Lower leg skin (tissue), 3 donors: ENCODE results near the gene MRM2.

Experiments
- POLR2A ChIP-seq, 2 donors: fragments of 450-650 bp; IDR thresholded peaks; one replicate each; pipeline ENCODE4 v1.6.1; 2016 to 2017; ENCODE audit warnings: antibody characterized with exemption in 2 of 2, mild to moderate bottlenecking in 1 of 2, moderate library complexity in 1 of 2
- TF ChIP-seq, protein P1 (sequence below), 3 donors: fragments of 450-650 bp; IDR thresholded peaks; one replicate each; pipeline ENCODE4 v1.5.1; 2016; ENCODE audit warnings: antibody characterized with exemption in 3 of 3, mild to moderate bottlenecking in 3 of 3, moderate library complexity in 2 of 3

DNA sequence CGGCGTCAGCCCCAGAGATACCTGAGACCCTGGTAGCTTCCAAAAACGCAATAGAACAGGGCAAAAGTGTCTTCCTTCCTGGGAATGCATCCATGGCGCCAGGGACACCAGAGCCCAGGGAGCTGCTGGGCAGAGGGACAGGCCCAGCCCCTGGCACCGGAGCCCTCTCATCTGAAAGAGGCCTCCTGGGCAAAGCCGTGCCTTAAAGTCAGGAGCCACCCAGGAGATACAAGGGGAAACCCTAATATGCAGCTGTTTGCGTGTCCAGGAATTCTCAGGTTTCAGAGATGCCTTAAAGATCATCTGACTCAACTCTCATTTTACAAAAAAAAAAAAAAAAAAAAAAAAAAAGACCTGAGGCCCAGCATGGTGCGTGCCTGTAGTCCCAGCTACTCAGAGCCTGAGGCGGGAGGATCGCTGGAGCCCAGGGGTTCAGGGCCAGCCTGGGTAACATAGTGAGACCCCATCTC, 28.0 kb upstream of the MRM2 start:
- TF ChIP-seq POLR2A (IDR thresholded peaks at IDR 0.05): no peak
- TF ChIP-seq, protein P1, sequence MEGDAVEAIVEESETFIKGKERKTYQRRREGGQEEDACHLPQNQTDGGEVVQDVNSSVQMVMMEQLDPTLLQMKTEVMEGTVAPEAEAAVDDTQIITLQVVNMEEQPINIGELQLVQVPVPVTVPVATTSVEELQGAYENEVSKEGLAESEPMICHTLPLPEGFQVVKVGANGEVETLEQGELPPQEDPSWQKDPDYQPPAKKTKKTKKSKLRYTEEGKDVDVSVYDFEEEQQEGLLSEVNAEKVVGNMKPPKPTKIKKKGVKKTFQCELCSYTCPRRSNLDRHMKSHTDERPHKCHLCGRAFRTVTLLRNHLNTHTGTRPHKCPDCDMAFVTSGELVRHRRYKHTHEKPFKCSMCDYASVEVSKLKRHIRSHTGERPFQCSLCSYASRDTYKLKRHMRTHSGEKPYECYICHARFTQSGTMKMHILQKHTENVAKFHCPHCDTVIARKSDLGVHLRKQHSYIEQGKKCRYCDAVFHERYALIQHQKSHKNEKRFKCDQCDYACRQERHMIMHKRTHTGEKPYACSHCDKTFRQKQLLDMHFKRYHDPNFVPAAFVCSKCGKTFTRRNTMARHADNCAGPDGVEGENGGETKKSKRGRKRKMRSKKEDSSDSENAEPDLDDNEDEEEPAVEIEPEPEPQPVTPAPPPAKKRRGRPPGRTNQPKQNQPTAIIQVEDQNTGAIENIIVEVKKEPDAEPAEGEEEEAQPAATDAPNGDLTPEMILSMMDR (IDR thresholded peaks at IDR 0.05): no peak
